GM19328 (cell line): ENCODE results near the gene MARCKSL1.
"Not testable (repeated sequence)": the region's sequence is repeated elsewhere in the genome, so short reads cannot be mapped to it uniquely, and the experiment has no call there.

Experiments
- ATAC-seq: cut with Tn5 transposase; IDR thresholded peaks from one replicate; pipeline ENCODE4 v1.9.1; 2021; ENCODE audit warnings: mild to moderate bottlenecking, moderate library complexity; ENCODE audit not compliant: unreplicated experiment

Gene MARCKSL1

DNA sequence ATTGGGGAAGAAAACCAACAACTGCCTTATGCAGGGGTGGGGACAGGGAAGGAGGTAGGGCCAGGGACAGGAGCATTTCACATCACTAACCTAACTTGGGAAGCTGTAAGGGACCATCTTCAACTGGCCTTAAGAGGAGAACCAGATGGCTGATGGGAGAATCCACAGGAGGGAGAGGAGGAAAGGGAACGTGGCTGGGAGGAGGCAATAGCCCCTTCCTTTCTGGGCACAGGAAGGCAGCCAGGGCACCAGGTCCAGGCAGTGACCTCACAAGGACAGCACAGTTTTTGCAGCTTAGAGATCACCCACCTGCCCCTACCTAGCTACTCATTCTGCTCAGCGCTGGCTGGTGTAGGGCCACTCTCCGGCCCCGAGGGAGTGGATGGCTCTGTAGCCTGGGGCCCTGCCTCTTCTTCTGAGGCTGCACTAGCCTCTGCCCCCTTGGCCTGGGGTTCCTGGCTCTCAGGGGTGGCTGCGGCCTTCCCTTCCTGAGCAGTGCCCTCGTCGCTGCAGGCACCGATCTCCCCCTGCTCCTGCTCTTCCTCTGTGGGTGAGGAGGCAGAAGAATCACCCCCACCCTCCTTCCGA is 1.7 kb downstream of the MARCKSL1 start:
- no peak for ATAC-seq

DNA sequence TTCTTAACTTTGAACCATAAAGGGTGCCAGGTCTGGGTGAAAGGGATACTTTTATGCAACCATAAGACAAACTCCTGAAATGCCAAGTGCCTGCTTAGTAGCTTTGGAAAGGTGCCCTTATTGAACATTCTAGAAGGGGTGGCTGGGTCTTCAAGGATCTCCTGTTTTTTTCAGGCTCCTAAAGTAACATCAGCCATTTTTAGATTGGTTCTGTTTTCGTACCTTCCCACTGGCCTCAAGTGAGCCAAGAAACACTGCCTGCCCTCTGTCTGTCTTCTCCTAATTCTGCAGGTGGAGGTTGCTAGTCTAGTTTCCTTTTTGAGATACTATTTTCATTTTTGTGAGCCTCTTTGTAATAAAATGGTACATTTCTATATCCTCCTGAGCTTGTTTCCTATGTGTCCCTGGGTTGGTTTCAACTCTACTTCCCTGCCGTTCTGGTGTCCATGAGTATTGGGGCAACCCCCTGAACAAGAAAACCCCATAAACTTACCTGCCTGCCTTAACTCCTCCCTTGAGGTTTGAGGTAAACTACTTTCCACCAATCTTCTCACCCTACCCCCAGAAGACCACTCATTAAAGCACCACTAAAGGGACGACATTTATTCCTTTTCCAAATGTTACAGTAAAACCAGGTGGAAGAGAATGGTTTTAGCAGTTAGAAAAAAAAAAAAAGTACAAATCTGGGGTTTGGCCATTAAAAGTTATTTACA is 2.6 kb downstream of the MARCKSL1 start:
- no peak for ATAC-seq

DNA sequence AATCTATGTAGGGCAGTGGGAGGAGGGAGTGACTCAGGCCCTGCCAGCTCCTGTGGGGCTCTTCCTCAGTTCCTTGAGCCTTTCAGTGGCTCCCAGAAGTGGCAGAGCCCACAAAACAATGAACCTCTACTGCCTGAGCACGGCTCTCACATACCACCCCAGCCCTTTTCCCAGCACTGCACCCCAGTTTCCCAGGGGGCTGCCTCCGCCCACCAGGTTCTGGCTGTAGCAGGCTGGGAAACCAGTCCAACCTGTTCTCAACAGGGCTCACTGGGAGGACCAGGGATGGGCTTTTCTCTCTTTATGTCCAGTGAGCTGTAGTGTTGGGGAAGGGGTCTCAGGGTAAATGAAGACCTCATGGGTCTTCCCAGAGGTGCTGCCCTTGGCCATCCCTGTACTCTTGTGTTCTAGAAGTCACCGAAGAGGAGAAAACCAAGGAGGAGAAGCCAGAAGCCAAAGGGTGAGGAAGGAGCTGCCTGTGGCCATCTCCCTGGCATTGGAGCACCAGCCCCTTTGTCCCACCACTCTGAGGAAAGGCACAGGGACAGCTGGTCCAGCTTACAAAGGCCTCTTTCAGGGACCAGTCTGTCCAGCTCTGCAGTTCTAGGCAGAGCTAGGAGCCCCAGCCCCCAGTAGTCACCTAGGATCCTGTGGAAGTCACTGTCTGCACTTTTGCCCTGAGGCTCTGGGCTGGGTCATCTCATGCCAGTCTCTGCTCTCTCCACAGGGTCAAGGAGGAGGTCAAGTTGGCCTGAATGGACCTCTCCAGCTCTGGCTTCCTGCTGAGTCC is 3.5 kb downstream of the MARCKSL1 start:
- no peak for ATAC-seq

DNA sequence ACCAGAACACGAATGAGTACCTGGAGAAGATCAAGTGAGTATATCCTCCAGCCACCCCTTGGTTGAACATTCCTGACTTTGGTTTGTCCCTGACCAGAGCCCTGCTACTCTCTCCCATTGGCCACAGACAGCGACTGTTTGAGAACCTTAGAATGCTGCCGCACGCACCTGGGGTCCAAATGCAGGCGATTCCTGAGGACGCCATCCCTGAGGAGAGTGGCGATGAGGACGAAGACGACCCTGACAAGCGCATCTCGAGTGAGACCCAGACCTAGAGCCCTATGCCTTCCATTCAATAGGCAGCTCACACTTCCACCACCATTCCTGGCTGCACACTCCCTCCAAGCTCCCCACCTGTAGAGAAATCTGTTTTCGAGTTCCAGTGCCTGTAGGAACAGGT is 4.5 kb downstream of the MARCKSL1 start:
- ATAC-seq, result no peak

DNA sequence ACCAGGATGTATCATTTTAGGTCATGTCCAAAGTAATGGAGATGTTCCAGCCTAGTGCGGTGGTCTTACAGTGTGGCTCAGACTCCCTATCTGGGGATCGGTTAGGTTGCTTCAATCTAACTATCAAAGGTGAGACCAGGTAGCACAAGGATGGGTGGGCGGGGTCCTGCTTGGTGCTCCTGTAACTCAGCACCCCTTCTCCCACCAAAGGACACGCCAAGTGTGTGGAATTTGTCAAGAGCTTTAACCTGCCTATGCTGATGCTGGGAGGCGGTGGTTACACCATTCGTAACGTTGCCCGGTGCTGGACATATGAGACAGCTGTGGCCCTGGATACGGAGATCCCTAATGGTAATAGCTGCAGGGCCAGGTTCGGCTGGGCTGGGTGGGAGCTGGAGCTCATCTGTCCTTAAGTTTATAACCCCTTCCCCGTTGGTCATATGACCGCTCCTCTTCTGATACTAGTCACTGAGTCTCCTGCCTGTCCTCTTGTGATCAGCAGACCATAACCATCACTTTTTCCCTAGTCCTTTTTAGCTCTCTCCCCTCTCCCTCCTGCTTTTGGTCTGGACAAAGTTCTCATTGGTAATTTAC is 5.4 kb downstream of the MARCKSL1 start:
- no peak for ATAC-seq

DNA sequence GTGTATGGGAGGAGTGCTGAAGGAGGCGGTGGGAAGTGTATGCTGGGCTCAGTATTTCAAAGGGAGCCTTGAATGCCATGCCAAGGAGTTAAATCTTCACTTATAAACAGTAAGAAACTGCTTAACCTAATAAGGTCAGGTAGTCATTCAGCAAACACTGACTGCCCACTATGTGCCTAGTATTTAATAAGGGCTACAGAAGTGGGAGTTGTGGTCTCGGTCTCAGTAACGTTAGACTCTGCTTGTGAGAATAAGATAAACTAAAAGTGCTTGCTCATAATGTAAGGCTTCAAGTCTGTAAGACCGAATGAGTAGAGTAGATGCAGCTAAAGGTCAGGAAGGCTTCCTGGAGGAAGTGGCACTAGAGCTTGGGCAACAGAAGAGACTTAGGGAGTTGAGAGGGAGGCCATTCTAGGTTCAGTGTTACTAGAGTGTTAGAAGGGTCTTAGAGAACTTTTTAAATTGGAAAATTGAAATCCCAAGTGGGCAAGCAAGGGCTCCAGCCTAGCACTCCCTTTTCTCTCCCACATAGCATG is 6.0 kb downstream of the MARCKSL1 start:
- no peak for ATAC-seq

DNA sequence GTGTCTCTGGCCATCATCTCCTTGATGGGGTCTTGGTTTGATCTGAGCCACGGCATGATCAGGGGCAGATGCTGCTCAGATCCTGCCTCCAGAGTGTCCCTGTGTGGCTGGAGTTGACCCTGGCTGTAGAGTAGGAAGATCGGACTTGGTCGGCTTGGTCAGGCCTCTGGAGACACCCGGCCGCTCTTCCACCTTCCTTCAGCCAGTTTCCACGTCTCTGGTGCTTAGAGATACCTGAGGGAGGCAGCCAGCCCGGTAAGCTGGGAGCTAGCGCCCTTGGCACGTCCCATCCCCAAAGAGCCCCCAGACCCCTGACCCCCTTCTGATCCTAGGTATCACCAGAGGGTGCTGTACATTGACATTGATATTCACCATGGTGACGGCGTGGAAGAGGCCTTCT is 8.8 kb downstream of the MARCKSL1 start:
- ATAC-seq, result no peak

DNA sequence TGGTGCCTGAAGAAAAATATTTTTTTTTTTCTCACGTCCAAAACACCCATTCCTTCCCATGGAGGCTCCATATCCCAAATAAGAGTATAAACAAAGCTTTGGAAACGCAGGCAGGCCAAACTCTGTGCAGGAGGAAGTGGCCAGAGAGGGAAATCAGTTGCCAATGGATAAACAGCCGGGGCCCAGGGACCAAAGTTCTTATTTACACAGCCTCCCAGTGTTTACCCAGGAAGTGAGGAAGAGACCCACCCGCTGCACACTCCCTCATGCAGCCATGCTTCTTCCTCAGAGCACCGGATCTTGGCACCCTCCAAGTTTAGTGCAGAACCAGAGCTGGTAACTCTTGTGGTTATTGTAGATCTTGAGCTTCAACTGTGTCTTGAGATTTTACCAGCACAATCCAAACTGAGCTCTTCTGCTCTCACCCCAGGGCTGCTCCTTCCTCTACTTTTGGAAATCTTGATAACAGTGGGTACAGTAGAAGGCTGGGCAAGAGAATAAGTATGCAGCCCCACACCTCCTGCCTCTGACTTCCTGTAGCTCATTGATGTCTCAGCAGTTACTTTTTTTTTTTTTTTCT is 14.2 kb downstream of the MARCKSL1 start:
- no peak for ATAC-seq

DNA sequence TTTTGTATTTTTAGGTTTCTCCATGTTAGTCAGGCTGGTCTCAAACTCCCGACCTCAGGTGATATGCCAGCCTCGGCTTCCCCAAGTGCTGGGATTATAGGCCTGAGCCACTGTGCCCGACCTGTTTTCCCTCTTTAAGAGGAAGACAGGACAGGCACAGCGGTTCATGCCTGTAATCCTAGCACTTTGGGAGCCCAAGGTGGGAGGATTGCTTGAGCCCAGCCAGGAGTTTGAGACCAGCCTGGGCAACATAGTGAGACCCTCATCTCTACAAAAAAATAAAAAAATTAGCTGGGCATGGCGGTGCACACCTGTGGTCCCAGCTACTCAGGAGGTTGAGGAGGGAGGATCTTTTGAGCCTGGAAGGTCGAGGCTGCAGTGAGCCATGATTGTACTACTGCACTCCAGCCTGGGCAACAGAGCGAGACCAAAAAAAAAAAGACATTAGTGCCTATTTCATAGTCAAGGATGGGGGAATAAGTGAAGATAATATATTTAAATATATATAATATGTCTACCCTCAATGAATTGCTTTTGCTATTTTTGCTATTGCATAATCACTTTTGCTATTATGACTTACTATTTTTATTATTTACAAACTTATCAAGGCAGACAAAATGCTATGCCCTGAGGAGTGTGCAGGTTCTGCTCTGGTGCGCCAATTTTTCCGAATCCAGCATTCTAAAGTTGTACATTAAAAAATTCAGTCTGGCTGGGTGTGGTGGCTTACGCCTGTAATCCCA is 17.7 kb downstream of the MARCKSL1 start:
- ATAC-seq, result no peak

DNA sequence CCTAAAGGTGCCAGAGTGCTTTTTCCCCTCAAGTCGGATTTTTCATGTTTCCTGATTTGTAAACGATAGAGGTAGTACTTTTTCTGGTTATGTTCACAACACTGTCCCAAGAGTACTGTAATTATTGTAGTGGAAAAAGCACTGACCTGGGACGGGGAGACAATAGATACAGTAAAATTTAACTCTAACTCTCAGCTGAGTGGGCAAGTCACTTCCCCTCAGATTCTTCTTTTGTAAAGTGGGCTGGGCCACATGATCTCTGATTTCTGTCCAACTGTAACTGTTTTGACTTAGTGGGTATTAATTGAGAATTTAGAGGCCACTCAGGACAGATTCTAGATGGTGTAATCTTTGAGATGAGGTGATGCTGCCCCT is 19.1 kb downstream of the MARCKSL1 start:
- no peak for ATAC-seq

DNA sequence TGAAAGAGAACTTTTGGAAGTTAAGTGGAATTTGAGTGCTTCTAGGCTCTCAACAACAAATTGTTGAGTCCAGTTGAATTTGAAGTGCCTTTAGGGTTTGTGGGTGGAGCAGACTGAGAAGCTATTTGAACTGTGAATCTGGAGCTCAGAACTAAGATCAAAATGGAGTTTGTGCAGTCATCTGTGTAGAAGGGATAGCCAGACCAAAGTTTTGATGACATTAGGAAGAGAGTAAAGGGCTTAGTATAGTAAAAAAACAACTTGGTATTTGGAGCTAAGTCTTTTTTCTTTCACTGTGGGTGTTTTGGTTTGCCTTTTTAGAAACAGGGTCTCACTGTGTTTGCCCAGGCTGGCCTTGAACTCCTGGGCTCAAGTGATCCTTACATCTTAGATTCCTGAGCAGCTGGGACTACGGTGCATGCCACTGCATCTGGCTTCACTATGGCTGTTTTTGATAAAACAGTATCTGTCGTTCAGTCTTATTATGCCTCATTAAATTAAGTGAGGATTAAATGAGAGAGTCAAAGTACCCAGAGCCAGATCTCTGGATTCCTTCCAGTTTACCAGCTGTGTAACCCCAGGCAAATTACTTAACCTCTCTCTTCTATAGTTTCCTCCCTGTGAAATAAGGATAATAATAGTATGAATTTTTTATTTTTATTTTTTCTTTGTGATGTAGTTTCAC is 24.2 kb downstream of the MARCKSL1 start:
- ATAC-seq, result no peak

DNA sequence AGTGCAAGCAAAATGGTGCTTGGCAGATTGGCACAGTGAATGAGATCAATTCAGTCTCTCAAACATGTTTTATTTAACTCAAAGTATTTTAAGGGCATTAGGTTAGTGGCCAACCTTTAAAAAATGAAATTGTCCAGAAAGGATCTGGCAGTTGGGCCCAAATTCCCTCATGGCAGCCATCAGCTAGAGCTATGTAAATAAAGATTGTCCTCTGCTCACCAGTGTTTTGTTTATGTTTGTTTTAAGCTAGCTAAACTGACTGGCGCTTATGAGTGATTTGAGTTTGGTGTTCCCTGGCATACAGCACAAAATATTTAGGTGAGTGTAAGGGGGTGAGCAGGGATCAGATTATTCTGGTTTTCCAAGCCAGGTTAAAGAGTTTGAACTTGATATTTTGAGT is 26.1 kb downstream of the MARCKSL1 start:
- no peak for ATAC-seq

DNA sequence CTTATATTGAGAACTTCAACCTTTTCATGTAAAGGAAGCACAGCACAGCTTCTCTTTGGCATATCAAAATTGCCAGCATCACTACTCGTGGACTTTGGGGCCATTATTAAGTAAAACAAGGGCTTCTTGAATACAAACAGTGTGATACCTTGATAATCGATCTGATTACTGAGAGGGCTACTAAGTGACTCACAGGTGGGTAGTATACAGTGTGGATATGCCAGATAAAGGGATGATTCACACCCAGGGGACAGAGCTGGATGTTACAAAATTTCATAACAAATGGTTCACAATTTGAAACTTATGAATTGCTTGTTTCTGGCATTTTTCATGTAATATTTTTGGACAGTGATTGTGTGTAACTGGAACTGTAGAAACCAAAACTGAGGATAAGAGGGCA is 28.7 kb downstream of the MARCKSL1 start:
- no peak for ATAC-seq

DNA sequence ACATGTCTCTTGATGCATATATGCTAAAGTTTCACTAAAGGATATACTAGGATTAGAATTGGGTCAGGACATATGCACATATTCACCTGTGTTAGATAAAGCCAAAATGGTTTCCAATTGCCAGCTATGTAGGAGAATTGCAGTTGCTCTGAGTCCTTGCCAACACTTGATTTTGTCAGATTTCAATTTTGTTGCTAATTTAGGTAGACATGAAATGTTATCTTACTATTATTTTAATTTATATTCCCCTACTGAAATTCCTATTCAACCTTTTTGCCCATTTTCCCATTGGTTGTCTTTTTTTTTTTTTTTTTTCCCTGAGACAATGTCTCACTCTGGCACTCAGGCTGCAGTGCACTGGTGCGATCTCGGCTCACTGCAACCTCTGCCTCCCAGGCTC is 30.7 kb downstream of the MARCKSL1 start:
- no peak for ATAC-seq

DNA sequence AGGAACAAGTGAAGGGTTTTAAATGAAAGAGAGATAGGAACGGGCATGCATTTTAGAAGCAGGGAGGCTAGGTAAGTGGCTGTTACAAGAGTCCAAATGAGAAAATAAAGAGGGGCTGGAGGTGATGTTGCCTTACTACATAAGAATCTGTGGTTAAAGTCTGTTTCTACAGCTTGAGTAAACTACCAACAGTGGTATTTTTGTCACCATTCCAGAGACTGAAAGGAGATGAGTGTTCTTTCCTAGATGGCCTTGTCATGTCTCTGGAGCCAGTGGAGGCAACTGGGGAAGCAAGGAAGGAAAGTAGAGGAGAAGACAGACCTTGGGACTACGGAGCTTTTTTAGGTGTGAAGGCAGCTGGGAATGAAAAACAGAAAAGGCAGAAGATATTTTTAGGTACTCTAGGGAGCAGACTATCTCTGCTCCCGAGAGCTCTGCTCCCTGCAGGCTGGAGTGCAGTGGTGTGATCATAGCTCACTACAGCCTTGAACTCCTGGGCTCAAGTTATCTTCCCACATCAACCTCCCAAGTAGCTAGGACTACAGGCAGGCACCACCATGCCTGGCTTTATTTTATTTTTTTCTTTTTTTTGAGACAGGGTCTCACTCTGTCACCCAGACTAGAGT is 31.9 kb downstream of the MARCKSL1 start:
- ATAC-seq, result no peak

DNA sequence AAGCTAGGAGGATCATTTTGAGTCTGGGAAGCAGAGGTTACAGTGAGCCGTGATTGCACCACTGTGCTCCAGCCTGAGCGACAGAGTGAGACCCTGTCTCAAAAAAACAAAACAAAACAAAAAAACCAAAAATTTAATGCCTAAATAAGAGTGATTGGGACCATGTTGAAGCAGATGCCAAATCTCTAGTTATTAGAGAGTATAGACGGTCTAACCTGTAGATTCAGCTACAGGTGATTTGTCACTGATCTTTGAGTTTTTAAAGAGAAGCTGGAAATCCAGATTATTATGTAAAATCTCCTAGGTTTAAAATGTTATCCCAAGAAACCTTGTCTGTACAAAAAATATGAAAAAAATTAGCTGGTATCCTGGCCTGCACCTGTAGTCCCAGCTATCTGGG is 32.7 kb downstream of the MARCKSL1 start:
- no peak for ATAC-seq

DNA sequence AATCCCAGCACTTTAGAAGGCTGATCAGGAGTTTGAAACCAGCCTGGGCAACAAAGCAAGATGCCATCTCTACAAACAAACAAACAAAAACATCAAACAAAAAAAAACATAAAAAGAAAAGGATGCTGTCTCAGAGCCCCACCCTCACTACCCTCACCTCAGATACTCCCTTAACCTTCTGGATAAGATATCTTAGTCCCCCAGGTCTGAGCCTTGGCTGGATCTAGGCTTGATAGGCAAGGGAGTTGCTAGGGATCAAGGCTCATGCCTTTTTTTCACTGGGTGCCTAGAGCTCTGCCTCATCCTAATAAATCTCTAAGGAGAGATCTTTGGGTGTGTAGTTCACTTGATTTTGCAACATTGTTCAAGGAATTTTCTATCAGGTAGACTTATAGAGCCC is 36.7 kb downstream of the MARCKSL1 start:
- ATAC-seq, result no peak

DNA sequence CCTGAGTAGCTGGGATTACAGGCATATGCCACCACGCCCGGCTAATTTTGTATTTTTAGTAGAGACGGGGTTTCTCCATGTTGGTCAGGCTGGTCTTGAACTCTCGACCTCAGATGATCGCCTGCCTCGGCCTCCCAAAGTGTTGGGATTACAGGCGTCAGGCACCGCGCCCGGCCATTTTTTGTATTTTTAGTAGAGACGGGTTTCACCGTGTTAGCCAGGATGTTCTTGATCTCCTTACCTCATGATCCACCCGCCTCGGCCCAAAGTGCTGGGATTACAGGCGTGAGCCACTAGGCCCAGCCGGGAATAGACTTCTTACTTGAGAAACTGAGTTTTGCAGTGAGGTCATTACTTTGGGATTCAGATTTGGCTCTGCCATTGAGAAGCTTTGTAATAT is 37.8 kb downstream of the MARCKSL1 start:
- ATAC-seq, result not testable (repeated sequence)

DNA sequence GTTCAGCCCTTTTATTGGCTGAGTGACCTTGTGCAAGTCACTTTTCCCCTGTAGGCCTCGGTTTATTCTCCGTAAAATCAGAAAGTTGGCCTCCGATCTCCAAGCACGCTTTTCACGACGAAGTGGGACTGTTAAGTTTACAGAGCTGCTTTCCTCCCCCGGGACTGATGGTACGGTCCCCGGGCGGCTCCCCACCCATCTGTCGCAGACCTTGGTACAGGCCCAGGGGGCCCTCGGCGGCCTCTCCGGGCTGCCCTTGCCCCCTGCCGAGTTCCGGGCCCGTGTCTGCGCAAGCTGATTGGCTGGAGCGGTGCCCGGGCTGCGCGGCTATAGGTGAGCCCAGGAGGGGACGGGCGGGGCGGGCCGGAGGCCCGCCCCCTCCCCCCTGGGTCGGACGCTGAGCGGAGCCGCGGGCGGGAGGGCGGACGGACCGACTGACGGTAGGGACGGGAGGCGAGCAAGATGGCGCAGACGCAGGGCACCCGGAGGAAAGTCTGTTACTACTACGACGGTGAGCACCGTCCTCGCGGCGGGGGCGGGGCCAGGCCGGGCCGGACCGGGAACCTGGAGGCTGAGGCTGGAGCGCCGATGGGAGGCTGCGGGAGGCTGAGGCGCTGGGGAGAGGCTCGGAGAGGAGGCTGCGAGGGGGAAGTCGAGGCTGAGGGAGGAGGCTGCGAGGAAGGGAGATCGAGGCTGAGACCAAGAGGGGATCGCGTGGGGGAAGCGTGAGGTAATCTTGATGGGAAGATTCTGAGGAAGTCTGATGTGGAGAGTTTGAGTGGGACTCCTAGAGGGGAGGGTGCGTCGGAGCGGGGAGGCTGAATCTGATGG is 44.1 kb downstream of the MARCKSL1 start, which contains the start of gene HDAC1:
Gene HDAC1, plus strand, starts transcription at position 376 of the 831 bp plus-strand sequence. Its CDS starts 87 bp downstream, at position 463.
- ATAC-seq, result peak; percentile 97
